NCI-H2171 (cell line): ENCODE measurements around the gene WDR93.

Experiments
- DNase-seq: peaks from one replicate; lab custom pipeline; 2025; lab: John Stamatoyannopoulos, UW

Gene WDR93

DNA sequence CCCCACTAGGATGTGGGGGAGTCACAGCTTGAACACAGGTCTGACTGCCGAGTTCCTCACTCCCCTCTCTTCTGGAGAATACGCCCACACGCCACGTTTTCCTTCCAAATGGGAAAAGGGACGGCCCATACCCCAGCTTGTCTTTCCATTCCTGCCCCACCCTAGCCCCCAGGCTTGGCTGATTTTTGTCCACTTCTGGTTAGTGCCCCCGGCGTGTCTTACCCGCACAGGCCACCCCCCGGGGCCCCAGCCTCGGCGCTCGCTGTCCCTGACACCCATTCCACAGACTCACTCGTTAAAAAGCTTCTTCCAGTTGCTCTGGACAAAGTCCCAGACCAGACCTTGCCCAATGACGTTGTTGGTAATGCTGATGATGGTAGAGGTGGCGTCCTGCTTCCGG lies 100.0 kb downstream of the WDR93 start:
- DNase-seq = no peak

- no peak for DNase-seq
These were observed 101.6 kb downstream of the WDR93 start for GRCh38 chr15:89792106-89792805.
